Measurements from ENCODE around the gene CLASRP. TPM values are rescaled to one million over a fixed set of nuclear protein-coding genes. Genes with fewer than 3 reads are reported as not detected.
"Not testable (repeated sequence)": the region's sequence is repeated elsewhere in the genome, so short reads cannot be mapped to it uniquely, and the experiment has no call there.

CLASRP gene
- total RNA-seq, 1 donor from 2014 or later: 105 TPM

DNA sequence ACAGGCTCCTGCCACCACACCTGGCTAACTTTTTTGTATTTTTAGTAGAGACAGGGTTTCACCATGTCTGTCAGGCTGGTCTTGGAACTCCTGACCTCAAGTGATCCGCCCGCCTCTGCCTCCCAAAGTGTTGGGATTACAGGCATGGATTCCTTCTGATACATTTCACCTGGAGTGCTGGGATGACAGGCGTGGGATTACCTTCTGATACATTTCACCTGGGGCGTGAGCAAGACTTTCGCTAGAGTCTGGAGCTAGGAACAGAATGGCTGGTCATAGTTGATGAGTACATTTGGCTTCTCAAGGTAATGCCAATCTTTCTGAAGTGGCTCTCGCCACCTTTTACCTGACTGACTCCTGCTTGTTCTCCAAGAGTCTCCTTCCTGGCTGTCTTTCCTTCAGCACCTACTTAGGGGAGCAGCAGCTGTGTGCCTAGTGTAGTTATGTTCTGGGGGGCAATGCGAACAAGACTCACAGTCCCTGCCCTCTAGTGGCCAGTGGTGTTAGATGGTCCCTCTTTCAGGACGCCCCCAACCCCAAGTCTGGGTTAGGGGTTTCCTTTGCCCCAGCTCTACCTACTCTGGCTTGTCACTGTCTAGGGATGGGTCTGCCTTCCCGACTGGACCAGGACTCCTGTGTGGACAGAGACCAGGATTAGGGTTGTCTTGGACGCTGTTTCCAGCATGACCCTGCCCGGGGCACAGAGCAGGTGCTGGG is 73.4 kb downstream of the CLASRP start:
- H3K4me3 Mint-ChIP-seq (ENCODE audit: low read depth): no peak overlapping the region

DNA sequence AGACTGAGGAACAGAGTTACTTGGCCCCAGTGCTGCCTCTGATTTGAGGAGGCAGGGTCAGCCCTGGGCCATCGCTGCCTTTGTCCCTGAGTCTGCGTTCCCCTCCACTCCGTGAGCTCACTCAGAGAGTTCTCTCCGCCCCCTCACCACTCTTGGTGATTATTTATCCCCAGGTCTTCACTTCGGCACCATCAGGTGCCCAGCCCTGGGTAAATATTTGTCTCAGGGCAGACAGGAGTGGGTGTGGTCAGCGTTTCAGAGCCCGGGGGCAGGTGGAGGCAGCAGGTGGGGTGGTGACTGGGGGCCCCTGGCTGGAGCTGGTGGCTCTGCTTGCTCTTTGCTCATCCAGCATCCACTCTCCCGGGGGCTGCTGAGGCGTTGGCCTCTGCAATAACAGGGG is 74.8 kb downstream of the CLASRP start:
- H3K27ac Mint-ChIP-seq: no peak overlapping the region
- intact Hi-C loops (cut with micrococcal nuclease): no loop called here

More for the DNA sequence above, 73.4 kb downstream of the CLASRP start:
- H3K36me3 Mint-ChIP-seq (ENCODE audit: low read depth): no peaks in the 10 kb centered on the region
- H3K27me3 Mint-ChIP-seq (ENCODE audit: low read depth): no peaks in the 10 kb centered on the region
- H3K27ac Mint-ChIP-seq: no peak overlapping the region
- DNase-seq (ENCODE audit: low spot score): no peak
- intact Hi-C loops (cut with micrococcal nuclease): no loop called here
- H3K4me1 Mint-ChIP-seq (ENCODE audit: low read depth): peaks cover 27% of the 10 kb centered on the region
- H3K9me3 Mint-ChIP-seq: no peaks in the 10 kb centered on the region

GRCh38 chr19:45114116-45114515 is 75.3 kb downstream of the CLASRP start:
- no peak for DNase-seq (ENCODE audit: low spot score)
- H3K4me1 Mint-ChIP-seq (ENCODE audit: low read depth): peaks cover 44% of the 10 kb centered on the region
- intact Hi-C loops (cut with micrococcal nuclease): no loop called here
- H3K4me3 Mint-ChIP-seq (ENCODE audit: low read depth): no peak overlapping the region
- no peaks in the 10 kb centered on the region for H3K36me3 Mint-ChIP-seq (ENCODE audit: low read depth)
- no peaks in the 10 kb centered on the region for H3K27me3 Mint-ChIP-seq (ENCODE audit: low read depth)
- H3K27ac Mint-ChIP-seq: no peak overlapping the region
- no peaks in the 10 kb centered on the region for H3K9me3 Mint-ChIP-seq

More for the DNA sequence above, 74.8 kb downstream of the CLASRP start:
- Mint-ChIP-seq H3K27me3 (ENCODE audit: low read depth) (no peaks in the 10 kb centered on the region), H3K36me3 (ENCODE audit: low read depth) (no peaks in the 10 kb centered on the region), H3K4me3 (ENCODE audit: low read depth) (no peak overlapping the region), H3K4me1 (ENCODE audit: low read depth) (peaks cover 40% of the 10 kb centered on the region), H3K9me3 (no peaks in the 10 kb centered on the region)
- no peak for DNase-seq (ENCODE audit: low spot score)

DNA sequence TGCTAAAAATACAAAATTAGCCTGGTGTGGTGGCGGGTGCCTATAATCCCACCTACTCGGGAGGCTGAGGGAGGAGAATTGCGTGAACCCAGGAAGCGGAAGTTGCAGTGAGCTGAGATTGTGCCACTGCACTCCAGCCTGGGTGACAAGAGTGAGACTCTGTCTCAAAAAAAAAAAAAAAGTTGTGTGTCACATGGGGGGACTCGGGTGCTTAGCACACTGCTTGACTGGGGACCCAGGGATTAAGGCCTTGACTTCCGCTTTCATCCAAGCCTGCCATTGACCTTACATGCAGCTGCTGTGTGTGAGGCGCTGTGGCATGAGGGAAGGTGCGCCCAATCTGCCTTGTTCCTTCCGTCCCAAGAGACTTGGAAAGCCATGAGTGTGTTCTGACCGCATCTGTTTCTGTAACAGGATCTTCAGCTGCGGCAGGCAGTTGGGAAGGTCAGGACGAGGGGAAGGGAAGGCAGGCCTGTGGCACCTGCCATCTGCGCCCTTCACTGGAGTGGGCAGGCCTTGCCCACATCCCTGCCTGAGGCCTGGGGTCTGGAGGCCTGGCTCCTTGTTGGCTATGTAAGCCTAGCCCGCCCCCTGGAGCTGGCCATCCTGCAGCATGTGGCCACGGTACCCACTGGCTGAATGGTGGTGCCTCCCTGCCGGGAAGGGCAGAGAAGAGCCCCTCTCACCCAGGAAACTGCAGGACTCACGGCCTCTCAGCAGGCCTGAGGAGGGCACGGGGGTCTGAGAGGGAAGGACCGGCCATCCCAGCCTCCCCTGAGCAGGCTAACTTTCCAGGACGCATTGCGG is 77.2 kb downstream of the CLASRP start:
- no peak for DNase-seq (ENCODE audit: low spot score)
- H3K36me3 Mint-ChIP-seq (ENCODE audit: low read depth): no peaks in the 10 kb centered on the region
- H3K27ac Mint-ChIP-seq: peak overlapping the region; percentile 7
- no peak overlapping the region for H3K4me3 Mint-ChIP-seq (ENCODE audit: low read depth)
- no peaks in the 10 kb centered on the region for H3K27me3 Mint-ChIP-seq (ENCODE audit: low read depth)
- H3K4me1 Mint-ChIP-seq (ENCODE audit: low read depth): peaks cover 43% of the 10 kb centered on the region
- no peaks in the 10 kb centered on the region for H3K9me3 Mint-ChIP-seq
- intact Hi-C loops (cut with micrococcal nuclease): loop anchor here (5.0 kb wide), 1 partner anchor 39 kb away; the partner anchor contains the start of genes GEMIN7 and ZNF296

- H3K4me1 Mint-ChIP-seq (ENCODE audit: low read depth): peaks cover 49% of the 10 kb centered on the region
- intact Hi-C loops (cut with micrococcal nuclease): loop anchor here (5.0 kb wide), 1 partner anchor 40 kb away; the partner anchor contains the start of genes GEMIN7 and ZNF296
- no peaks in the 10 kb centered on the region for H3K36me3 Mint-ChIP-seq (ENCODE audit: low read depth)
- H3K27me3 Mint-ChIP-seq (ENCODE audit: low read depth): no peaks in the 10 kb centered on the region
- DNase-seq (ENCODE audit: low spot score): peak; percentile 42
- H3K9me3 Mint-ChIP-seq: no peaks in the 10 kb centered on the region
- H3K4me3 Mint-ChIP-seq (ENCODE audit: low read depth): no peak overlapping the region
- peak overlapping the region; percentile 53 for H3K27ac Mint-ChIP-seq
Measured at GRCh38 chr19:45117167-45117594, 78.3 kb downstream of the CLASRP start.

- Mint-ChIP-seq H3K4me3 (ENCODE audit: low read depth) (no peak overlapping the region), H3K9me3 (no peaks in the 10 kb centered on the region), H3K36me3 (ENCODE audit: low read depth) (no peaks in the 10 kb centered on the region), H3K27ac (peak overlapping the region; percentile 53), H3K27me3 (ENCODE audit: low read depth) (no peaks in the 10 kb centered on the region), H3K4me1 (ENCODE audit: low read depth) (peaks cover 49% of the 10 kb centered on the region)
- intact Hi-C loops (cut with micrococcal nuclease): loop anchor here (5.0 kb wide), 1 partner anchor 40 kb away; the partner anchor contains the start of genes GEMIN7 and ZNF296
- DNase-seq (ENCODE audit: low spot score): no peak
Measured at GRCh38 chr19:45117671-45118070, 78.8 kb downstream of the CLASRP start.

DNA sequence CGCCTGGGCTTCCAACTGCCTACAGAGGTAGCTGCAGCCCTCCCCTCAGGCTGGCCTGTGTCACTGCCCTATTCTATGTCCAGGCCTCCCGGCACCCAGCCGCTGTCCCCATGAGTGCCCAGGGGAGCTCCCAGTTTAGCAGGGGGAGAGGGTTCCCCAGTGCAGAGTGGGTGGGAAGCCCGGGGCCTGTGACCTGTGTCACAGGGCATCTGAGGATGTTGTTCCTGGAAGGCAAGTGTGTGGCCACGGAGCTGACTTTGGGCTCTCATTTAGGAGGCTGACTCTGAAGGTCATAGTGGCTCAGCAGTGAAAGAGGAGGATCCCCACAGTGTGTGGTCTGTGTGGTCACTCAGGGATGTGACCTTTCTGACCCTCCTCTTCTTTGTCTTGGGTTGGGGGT is 79.3 kb downstream of the CLASRP start:
- H3K27ac Mint-ChIP-seq: peak overlapping the region; percentile 28
- no peaks in the 10 kb centered on the region for H3K9me3 Mint-ChIP-seq
- H3K36me3 Mint-ChIP-seq (ENCODE audit: low read depth): no peaks in the 10 kb centered on the region
- intact Hi-C loops (cut with micrococcal nuclease): loop anchor here (5.0 kb wide), 1 partner anchor 41 kb away; the partner anchor contains the start of genes GEMIN7 and ZNF296
- peaks cover 49% of the 10 kb centered on the region for H3K4me1 Mint-ChIP-seq (ENCODE audit: low read depth)
- no peak for DNase-seq (ENCODE audit: low spot score)
- H3K4me3 Mint-ChIP-seq (ENCODE audit: low read depth): no peak overlapping the region
- H3K27me3 Mint-ChIP-seq (ENCODE audit: low read depth): no peaks in the 10 kb centered on the region

GRCh38 chr19:45118591-45119355 is 79.9 kb downstream of the CLASRP start:
- intact Hi-C loops (cut with micrococcal nuclease): loop anchor here (5.0 kb wide), 1 partner anchor 41 kb away; the partner anchor contains the start of genes GEMIN7 and ZNF296
- Mint-ChIP-seq H3K4me3 (ENCODE audit: low read depth) (peak overlapping the region; percentile 8), H3K4me1 (ENCODE audit: low read depth) (peaks cover 49% of the 10 kb centered on the region)
- not testable (repeated sequence) for H3K36me3 Mint-ChIP-seq (ENCODE audit: low read depth); H3K27ac Mint-ChIP-seq; H3K27me3 Mint-ChIP-seq (ENCODE audit: low read depth); DNase-seq (ENCODE audit: low spot score); H3K9me3 Mint-ChIP-seq

DNA sequence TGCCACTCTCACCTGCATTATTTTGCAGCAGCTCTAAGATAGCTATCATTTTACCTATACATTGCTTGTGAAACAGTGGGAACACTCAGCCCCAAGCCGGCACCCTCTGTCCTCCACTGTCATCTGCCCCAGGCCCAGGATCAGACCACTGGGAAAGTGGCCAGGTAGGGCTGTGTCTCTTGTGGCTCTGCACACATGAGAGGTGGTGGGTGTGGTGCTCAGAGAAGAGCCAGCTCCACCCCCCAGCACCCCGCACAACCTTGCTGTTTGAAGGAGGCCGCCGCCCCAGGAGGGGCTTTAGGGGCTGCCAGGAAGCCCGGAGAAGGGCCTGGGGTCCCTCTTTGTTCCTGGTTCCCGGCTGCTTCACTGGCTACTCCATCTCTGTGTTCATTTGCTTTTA is 80.7 kb downstream of the CLASRP start:
- Mint-ChIP-seq H3K9me3 (no peaks in the 10 kb centered on the region), H3K4me1 (ENCODE audit: low read depth) (peaks cover 49% of the 10 kb centered on the region), H3K27ac (no peak overlapping the region), H3K27me3 (ENCODE audit: low read depth) (no peaks in the 10 kb centered on the region), H3K36me3 (ENCODE audit: low read depth) (no peaks in the 10 kb centered on the region), H3K4me3 (ENCODE audit: low read depth) (no peak overlapping the region)
- intact Hi-C loops (cut with micrococcal nuclease): loop anchor here (5.0 kb wide), 1 partner anchor 42 kb away; the partner anchor contains the start of genes GEMIN7 and ZNF296
- DNase-seq (ENCODE audit: low spot score): no peak

Other genes starting within 250 kb of the CLASRP start
- gene BCAM, start 229.9 kb upstream of the CLASRP start, total RNA-seq: not detected in 2 replicates
- gene NECTIN2, start 192.7 kb upstream of the CLASRP start, total RNA-seq: 0.27 and 0.37 TPM in 2 replicates
- gene TOMM40, start 147.8 kb upstream of the CLASRP start, total RNA-seq: 152 and 156 TPM in 2 replicates
- gene APOE, start 133.2 kb upstream of the CLASRP start, total RNA-seq: 0.94 TPM in 2 replicates
- gene APOC1, start 124.4 kb upstream of the CLASRP start, total RNA-seq: 3.1 and 6.4 TPM in 2 replicates
- not detected in 2 replicates for gene APOC4, start 96.8 kb upstream of the CLASRP start, total RNA-seq
- gene APOC2, start 93.0 kb upstream of the CLASRP start, total RNA-seq: not detected in 2 replicates
- 68.7 and 72.7 TPM in 2 replicates for gene CLPTM1, start 83.7 kb upstream of the CLASRP start, total RNA-seq
- gene RELB, start 37.6 kb upstream of the CLASRP start, total RNA-seq: 62.7 and 70.3 TPM in 2 replicates
- gene ZNF296, start 37.4 kb downstream of the CLASRP start, total RNA-seq: 3.9 and 5.8 TPM in 2 replicates
- 44.9 and 49.4 TPM in 2 replicates for gene GEMIN7, start 40.2 kb downstream of the CLASRP start, total RNA-seq
- 15.7 and 18.4 TPM in 2 replicates for gene PPP1R37, start 54.1 kb downstream of the CLASRP start, total RNA-seq
- 0.07 and 0.09 TPM in 2 replicates for gene NKPD1, start 121.9 kb downstream of the CLASRP start, total RNA-seq
- 27.4 and 31.4 TPM in 2 replicates for gene TRAPPC6A, start 139.2 kb downstream of the CLASRP start, total RNA-seq
- gene BLOC1S3, start 139.7 kb downstream of the CLASRP start, total RNA-seq: 9.7 and 10.8 TPM in 2 replicates
- gene EXOC3L2, start 206.4 kb downstream of the CLASRP start, total RNA-seq: not detected in 2 replicates
- gene MARK4, start 212.2 kb downstream of the CLASRP start, total RNA-seq: 25.6 and 28.9 TPM in 2 replicates